Measurements from ENCODE around the gene BPIFA3. TPM values are rescaled to one million over a fixed set of nuclear protein-coding genes. Genes with fewer than 3 reads are reported as not detected.

The BPIFA3 gene
- total RNA-seq, 6 experiments from 2014 or later = not detected

GRCh38 chr20:33202451-33202850 lies 14.7 kb upstream of the BPIFA3 start:
- H3K27ac ChIP-seq = no peak overlapping the region
- intact Hi-C loops (cut with DNase I) = loop anchor here in 1 of 2 donors (10.0 kb wide), 1 partner anchor 108 kb away; no protein-coding TSS in a partner anchor
- DNase-seq = no peak
- no peaks in the 10 kb centered on the region for H3K36me3 ChIP-seq
- no peak for ATAC-seq
- H3K9me3 ChIP-seq = no peaks in the 10 kb centered on the region
- 36% methylated on average over 4 of the region's 4 CpGs for WGBS (ENCODE audit: insufficient coverage, low coverage, low lambda C conversion rate, missing lambda C conversion rate)
- no peak overlapping the region for H3K4me3 ChIP-seq
- H3K4me1 ChIP-seq = no peaks in the 10 kb centered on the region
- TF ChIP-seq CTCF (IDR thresholded peaks at IDR 0.05) (no peak), POLR2A (IDR thresholded peaks at IDR 0.05) (no peak)
- no peaks in the 10 kb centered on the region for H3K27me3 ChIP-seq

GRCh38 chr20:33203444-33203843 lies 13.7 kb upstream of the BPIFA3 start:
- H3K9me3 ChIP-seq = no peaks in the 10 kb centered on the region
- H3K27me3 ChIP-seq = no peaks in the 10 kb centered on the region
- H3K36me3 ChIP-seq = no peaks in the 10 kb centered on the region
- ATAC-seq (no peak), DNase-seq (no peak)
- WGBS (ENCODE audit: insufficient coverage, low coverage, low lambda C conversion rate, missing lambda C conversion rate) = 78% methylated on average over 3 of the region's 3 CpGs
- no peak overlapping the region for H3K27ac ChIP-seq
- H3K4me1 ChIP-seq = no peaks in the 10 kb centered on the region
- TF ChIP-seq CTCF (IDR thresholded peaks at IDR 0.05) (no peak), POLR2A (IDR thresholded peaks at IDR 0.05) (no peak)
- H3K4me3 ChIP-seq = no peak overlapping the region
- intact Hi-C loops (cut with DNase I) = loop anchor here in 1 of 2 donors (10.0 kb wide), 1 partner anchor 109 kb away; no protein-coding TSS in a partner anchor

GRCh38 chr20:33209789-33210188 lies 7.4 kb upstream of the BPIFA3 start:
- peak; percentile 71 to 74 (median 71) for DNase-seq
- Histone ChIP-seq H3K4me1 (peaks cover 0 to 3% (median 0%) of the 10 kb centered on the region in 4 donors), H3K9me3 (no peaks in the 10 kb centered on the region), H3K27ac (no peak overlapping the region), H3K36me3 (no peaks in the 10 kb centered on the region), H3K27me3 (no peaks in the 10 kb centered on the region), H3K4me3 (no peak overlapping the region)
- intact Hi-C loops (cut with DNase I) = loop anchor here (5.0 to 10.0 kb wide), 3 partner anchors 112 to 305 kb away; no protein-coding TSS in a partner anchor
- no peak for TF ChIP-seq POLR2A (IDR thresholded peaks at IDR 0.05)
- TF ChIP-seq CTCF (IDR thresholded peaks at IDR 0.05) = no peak
- WGBS (ENCODE audit: insufficient coverage, low coverage, low lambda C conversion rate, missing lambda C conversion rate) = 3% methylated on average over 11 of the region's 13 CpGs
- ATAC-seq = peak; percentile 74 to 91 (median 81)

GRCh38 chr20:33210371-33210770 lies 6.8 kb upstream of the BPIFA3 start:
- WGBS (ENCODE audit: insufficient coverage, low coverage, low lambda C conversion rate, missing lambda C conversion rate) = 11% methylated on average over 1 of the region's 1 CpG
- H3K4me3 ChIP-seq = no peak overlapping the region
- no peaks in the 10 kb centered on the region for H3K36me3 ChIP-seq
- no peaks in the 10 kb centered on the region for H3K9me3 ChIP-seq
- no peak overlapping the region for H3K27ac ChIP-seq
- ATAC-seq (no peak), DNase-seq (no peak)
- no peaks in the 10 kb centered on the region for H3K27me3 ChIP-seq
- no peak for TF ChIP-seq POLR2A (IDR thresholded peaks at IDR 0.05)
- no peak for TF ChIP-seq CTCF (IDR thresholded peaks at IDR 0.05)
- H3K4me1 ChIP-seq = peaks cover 0 to 3% (median 0%) of the 10 kb centered on the region in 4 donors
- intact Hi-C loops (cut with DNase I) = loop anchor here in 1 of 2 donors (5.0 to 10.0 kb wide), 2 partner anchors 113 to 306 kb away; no protein-coding TSS in a partner anchor
